Hypothalamus (tissue), 51 donors: ENCODE measurements around the gene DNAJC8.

ENCODE experiments used
- DNase-seq, 51 donors: peaks; one replicate each; lab custom pipeline; 2025; lab: John Stamatoyannopoulos, UW

Gene DNAJC8

DNA sequence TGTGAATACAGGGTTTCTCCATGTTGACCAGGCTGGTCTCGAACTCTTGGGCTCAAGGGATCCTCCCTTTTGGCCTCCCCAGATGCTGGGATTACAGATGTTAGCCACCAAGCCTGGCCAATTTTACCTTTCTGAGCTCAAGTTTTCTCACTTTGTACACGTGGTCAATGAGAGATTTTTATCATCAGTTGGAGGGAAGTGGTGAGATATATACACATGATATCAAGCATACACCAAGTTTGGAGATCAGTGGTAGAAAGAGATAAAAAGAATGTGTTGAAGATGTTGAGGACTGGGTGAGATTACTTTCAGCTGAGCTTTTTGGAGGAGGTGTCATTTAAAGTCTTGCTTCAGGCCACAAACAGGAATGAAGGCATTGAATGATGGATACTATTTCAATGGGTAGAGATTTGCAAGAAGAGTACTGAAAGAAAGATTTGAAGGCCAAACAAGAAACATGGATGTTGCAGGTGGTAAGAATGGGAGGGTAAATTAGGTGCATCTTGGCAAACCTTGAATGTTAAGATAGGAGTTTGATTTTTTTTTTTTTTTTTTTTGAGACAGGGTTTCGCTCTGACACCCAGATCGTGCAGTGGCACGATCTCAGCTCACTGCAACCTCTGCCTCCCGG lies 23.5 kb upstream of the DNAJC8 start:
- DNase-seq, result no peak

GRCh38 chr1:28249866-28250295 lies 17.1 kb upstream of the DNAJC8 start:
- no peak for DNase-seq

GRCh38 chr1:28249013-28249865 lies 16.4 kb upstream of the DNAJC8 start:
- peak in 13 of 51 donors; percentile 4 to 35 (median 10) for DNase-seq

DNA sequence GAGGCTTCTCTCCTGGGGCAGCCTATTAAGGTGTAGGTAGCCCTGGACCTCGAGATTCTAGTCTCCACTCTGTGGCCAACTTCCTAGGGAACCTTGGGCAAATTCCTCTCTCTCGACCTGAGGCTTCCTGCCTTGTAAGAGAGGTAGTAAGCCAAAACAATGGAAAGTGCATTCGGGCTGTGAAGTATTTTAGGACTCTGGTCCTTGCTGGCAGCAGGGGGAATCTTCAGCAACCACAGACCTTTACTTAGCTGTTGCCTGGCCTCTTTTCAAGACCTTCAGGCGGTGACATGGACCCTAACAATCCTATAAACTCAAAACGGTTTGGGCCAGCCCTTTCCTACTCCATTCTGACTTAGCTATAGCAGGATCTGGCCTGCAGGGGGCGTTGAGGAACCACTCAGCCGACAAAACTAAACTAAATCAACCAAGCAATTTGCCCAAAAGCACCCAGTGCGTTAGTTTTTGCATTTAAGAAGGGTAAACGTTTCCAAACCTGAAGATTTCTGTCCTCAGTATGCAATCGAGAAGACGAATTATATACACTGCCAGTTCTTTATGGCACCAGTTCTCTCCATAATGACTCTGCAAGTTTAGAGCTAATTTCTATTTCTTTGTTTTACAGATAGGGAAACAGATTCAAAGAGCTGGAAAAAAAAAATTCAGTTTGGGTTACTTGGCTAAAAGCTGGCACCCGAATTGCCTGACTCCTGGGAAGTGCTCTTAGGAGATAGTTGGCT lies 15.6 kb upstream of the DNAJC8 start:
- peak in 46 of 51 donors; percentile 13 to 87 (median 58) for DNase-seq

- peak in 3 of 51 donors; percentile 11 to 39 (median 38) for DNase-seq
These were observed 14.9 kb upstream of the DNAJC8 start for GRCh38 chr1:28247612-28248272.

GRCh38 chr1:28246427-28246832 lies 13.6 kb upstream of the DNAJC8 start:
- DNase-seq, result peak in 1 of 51 donors; percentile 30

GRCh38 chr1:28244549-28245251 lies 11.9 kb upstream of the DNAJC8 start:
- DNase-seq, result no peak

- DNase-seq, result no peak
These were observed 11.0 kb upstream of the DNAJC8 start for GRCh38 chr1:28243685-28244311.

DNA sequence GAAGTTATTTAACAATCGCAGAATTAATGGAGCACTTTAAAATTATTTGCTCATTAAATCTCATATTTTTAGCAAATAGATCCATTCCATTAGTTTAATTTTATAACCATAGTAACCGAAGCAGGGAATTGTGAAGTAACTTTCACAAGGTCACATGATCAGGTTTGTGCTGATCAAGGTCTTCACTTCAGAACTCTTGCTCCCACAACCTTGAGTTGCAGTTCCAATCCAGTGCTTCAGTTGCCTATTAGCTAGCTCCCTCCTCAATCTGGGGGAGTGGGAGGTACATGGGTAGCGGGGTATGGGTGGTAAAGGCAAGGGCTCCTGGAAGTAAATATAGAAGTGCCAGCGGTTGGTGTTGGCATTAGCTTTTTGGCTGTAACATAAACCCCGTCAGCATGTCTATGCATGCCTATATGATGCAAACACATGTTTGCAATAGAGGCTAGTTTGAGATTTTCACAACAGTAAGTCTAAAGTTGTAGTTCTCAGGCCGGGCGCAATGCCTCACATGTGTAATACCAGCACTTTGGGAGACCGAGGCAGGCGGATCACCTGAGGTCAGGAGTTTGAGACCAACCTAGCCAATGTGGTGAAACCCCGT lies 8.9 kb upstream of the DNAJC8 start:
- no peak for DNase-seq

DNA sequence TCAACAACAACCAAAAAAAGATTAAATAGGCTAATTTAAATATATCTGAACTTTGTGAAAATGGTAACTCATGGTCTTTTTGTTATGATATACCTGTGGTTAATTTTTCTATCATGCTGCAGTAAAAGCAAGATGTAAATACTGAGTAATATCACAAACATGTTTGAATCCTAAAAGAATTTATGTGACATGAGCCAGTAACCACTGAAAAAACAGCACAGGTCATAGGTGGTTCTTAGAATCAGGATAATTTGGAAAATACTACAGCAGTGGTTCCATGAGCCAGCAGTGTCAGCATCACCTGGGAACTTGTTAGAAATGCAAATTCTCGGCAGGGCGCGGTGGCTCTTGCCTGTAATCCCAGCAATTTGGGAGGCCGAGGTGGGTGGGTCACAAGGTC lies 7.2 kb upstream of the DNAJC8 start:
- DNase-seq, result no peak

DNA sequence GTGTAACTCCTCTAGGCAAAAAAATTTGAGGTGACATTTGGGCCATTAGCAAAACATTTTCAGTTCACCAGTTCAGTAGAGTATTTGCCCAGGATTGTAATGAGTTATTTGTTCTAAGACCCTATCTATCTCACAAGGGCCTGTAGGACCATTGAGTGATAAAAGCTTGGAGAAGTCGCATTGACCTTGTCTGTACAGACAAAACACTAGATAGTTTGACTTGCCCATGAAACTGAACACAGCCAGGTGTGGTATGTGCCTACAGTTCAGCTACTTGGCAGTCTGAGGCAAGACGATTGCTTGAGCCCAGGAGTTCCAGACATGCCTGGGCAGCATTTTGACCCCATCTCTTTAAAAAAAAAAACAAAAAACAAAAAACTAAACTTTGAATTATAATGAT lies 6.2 kb upstream of the DNAJC8 start:
- no peak for DNase-seq

GRCh38 chr1:28236656-28237322 lies 4.0 kb upstream of the DNAJC8 start:
- peak in 5 of 51 donors; percentile 18 to 32 (median 29) for DNase-seq

GRCh38 chr1:28235755-28236655 lies 3.2 kb upstream of the DNAJC8 start, which contains the start of gene ATP5IF1:
Gene ATP5IF1 (plus strand): TSS chr1:28236124. CDS start chr1:28236184, 60 bp downstream.
- peak; percentile 64 to 99 (median 96) for DNase-seq

DNA sequence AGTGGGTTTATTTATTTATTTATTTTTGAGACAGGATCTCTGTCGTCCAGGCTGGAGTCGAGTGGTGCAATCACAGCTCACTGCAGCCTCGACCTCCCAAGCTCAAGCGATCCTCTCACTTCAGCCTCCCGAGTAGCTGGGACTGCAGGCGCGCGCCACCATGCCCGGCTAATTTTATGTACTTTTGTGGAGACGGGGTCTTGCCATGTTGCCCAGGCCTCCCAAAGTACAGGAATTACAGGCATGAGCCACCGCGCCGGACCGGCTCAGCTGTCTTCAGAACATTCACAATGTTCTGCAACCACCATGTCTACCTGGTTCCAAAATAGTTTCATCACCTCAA lies 406 bp upstream of the DNAJC8 start:
- peak in 1 of 51 donors; percentile 10 for DNase-seq

DNA sequence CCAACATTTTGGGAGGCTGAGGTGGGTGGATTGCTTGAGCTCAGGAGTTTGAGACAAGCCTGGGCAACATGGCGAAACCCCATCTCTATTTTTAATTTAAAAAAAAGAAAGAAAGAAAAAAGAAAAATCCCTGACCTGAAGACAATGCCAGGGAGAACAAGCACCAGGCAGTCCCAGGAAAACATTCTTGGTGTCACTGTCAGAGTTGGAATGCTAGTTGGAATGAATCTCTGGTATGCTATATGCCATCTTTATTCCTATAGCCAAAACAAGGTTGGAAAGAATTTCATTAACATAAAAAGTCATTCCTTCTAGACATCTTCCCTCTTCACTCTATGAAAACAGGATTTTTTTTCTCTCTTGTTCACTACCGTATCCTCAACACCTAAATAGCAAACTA lies 2.8 kb downstream of the DNAJC8 start:
- DNase-seq, result no peak

- DNase-seq, result no peak
These were observed 3.7 kb downstream of the DNAJC8 start for GRCh38 chr1:28229089-28229488.

GRCh38 chr1:28213315-28213714 lies 19.5 kb downstream of the DNAJC8 start:
- DNase-seq, result no peak

GRCh38 chr1:28209700-28210099 lies 23.1 kb downstream of the DNAJC8 start:
- no peak for DNase-seq
